GM12878 (cell line): Measurements from ENCODE around the gene ADM2. TPM values are rescaled to one million over a fixed set of nuclear protein-coding genes. Genes with fewer than 3 reads are reported as not detected.
A peak's percentile ranks its signal among the peaks of the same experiment; 100 is the strongest.

Experiments
- ATAC-seq: fragments of 200-7000 bp; cut with Tn5 transposase; 3 replicates; pipeline ENCODE4 v1.9.1; 2020; ENCODE audit warnings: mild to moderate bottlenecking, moderate library complexity
- BruUV-seq: library from RNA; stranded (reverse); fragments of 400-500 nt; replicated peaks from 2 replicates; lab custom pipeline; 2021; lab: Mats Ljungman, UMichigan
- CTCF ChIA-PET: fragments of 300-600 bp; sonication (Branson Sonifier 250); formaldehyde crosslinking; extraction: SDS; loops from one replicate; lab custom pipeline; 2021; ENCODE audit warnings: inconsistent platforms; lab: Yijun Ruan, JAX
- POLR2A ChIA-PET: fragments of 350-600 bp; formaldehyde crosslinking; extraction: SDS; loops from one replicate; lab custom pipeline; 2021; ENCODE audit warnings: inconsistent platforms; lab: Charles Lee
- RAD21 ChIA-PET: fragments of 300-600 bp; sonication (Branson Sonifier 250); formaldehyde crosslinking; loops from one replicate; lab custom pipeline; 2023; ENCODE audit warnings: antibody characterized with exemption; ENCODE audit not compliant: unreplicated experiment; lab: Charles Lee
- SMC1A ChIA-PET: fragments of 300-600 bp; sonication (Branson Sonifier 250); formaldehyde crosslinking; loops from one replicate; lab custom pipeline; 2023; ENCODE audit not compliant: unreplicated experiment, uncharacterized antibody; lab: Charles Lee
- DNase-seq: peaks from one replicate; pipeline ENCODE4 v3.0.0-alpha.2; 2011; ENCODE audit warnings: low read depth, low spot score
- FAIRE-seq: peaks from 3 replicates; lab custom pipeline; 2011; peaks lifted over from hg19 to GRCh38; lab: Jason Lieb, UNC
- H2AFZ ChIP-seq: 2 replicates; pipeline ENCODE4 v1.6.0; 2011; ENCODE audit warnings: low read depth, low read length, control low read depth; ENCODE audit not compliant: control insufficient read depth
- H3K27ac ChIP-seq: 2 replicates; pipeline ENCODE4 v1.5.1; 2011; ENCODE audit warnings: control low read depth; ENCODE audit not compliant: control insufficient read depth, insufficient read depth
- H3K27me3 ChIP-seq, 2 experiments: replicated peaks in 1 of 2; 2 replicates each; pipeline versions ENCODE4 v1.6.0 to v1.6.1; 2011; ENCODE audit warnings: low read length in 1 of 2; ENCODE audit not compliant: control insufficient read depth in 2 of 2, insufficient read depth in 2 of 2
- H3K36me3 ChIP-seq, 2 experiments: 2 replicates each; pipeline ENCODE4 v1.5.1; 2011; ENCODE audit warnings: low read length in 1 of 2; ENCODE audit not compliant: control insufficient read depth in 2 of 2, insufficient read depth in 2 of 2
- H3K4me1 ChIP-seq: 2 replicates; pipeline ENCODE4 v1.6.1; 2011; ENCODE audit warnings: mild to moderate bottlenecking, low read length, moderate library complexity, mixed read lengths; ENCODE audit not compliant: control insufficient read depth, insufficient read depth
- H3K4me2 ChIP-seq: 2 replicates; pipeline ENCODE4 v1.6.0; 2011; ENCODE audit warnings: control low read depth; ENCODE audit not compliant: control insufficient read depth, insufficient read depth
- H3K4me3 ChIP-seq: fragments of 200-600 bp; sonication (generic); 2 replicates; pipeline ENCODE4 v1.5.1; 2016
- H3K79me2 ChIP-seq: 2 replicates; pipeline ENCODE4 v1.6.0; 2011; ENCODE audit warnings: low read length; ENCODE audit not compliant: control insufficient read depth, insufficient read depth
- H3K9ac ChIP-seq: 2 replicates; pipeline ENCODE4 v1.8.0; 2011; ENCODE audit warnings: low read length, control low read depth, mixed read lengths; ENCODE audit not compliant: control insufficient read depth, insufficient read depth
- H3K9me3 ChIP-seq: replicated peaks from 3 replicates; pipeline ENCODE4 v1.5.1; 2011; ENCODE audit warnings: mild to moderate bottlenecking, low read length; ENCODE audit not compliant: control insufficient read depth, insufficient read depth
- H4K20me1 ChIP-seq: 2 replicates; pipeline ENCODE4 v1.6.0; 2011; ENCODE audit not compliant: control insufficient read depth, insufficient read depth
- JUND ChIP-seq: IDR thresholded peaks from 2 replicates; pipeline ENCODE4 v1.6.1; 2012; ENCODE audit warnings: low read depth, mild to moderate bottlenecking, low read length, improper control_type of control experiment, moderate library complexity
- NR2F1 ChIP-seq: fragments of 450-650 bp; conservative IDR thresholded peaks from 2 replicates; pipeline ENCODE4 v1.6.1; 2017; ENCODE audit warnings: mild to moderate bottlenecking
- POLR2AphosphoS2 ChIP-seq: IDR thresholded peaks from 2 replicates; pipeline ENCODE4 v1.6.1; 2011; ENCODE audit warnings: low read depth, mild to moderate bottlenecking, low read length, improper control_type of control experiment, moderate library complexity
- POLR2AphosphoS5 ChIP-seq: IDR thresholded peaks from 2 replicates; pipeline ENCODE4 v1.6.1; 2011; ENCODE audit warnings: mild to moderate bottlenecking, low read length, inconsistent platforms
- POU2F2 ChIP-seq: IDR thresholded peaks from 3 replicates; pipeline ENCODE4 v1.6.1; 2011; ENCODE audit warnings: low read depth, mild to moderate bottlenecking, low read length, borderline replicate concordance
- WGBS: methylation state at CpG from one replicate; pipeline ENCODE4 v1.1.6; 2016; ENCODE audit warnings: low lambda C conversion rate; ENCODE audit not compliant: insufficient replicate concordance, insufficient coverage; ENCODE audit errors: missing lambda C conversion rate; 5-methylcytosine and 5-hydroxymethylcytosine counted together
- in situ Hi-C: fragments of 300-500 bp; cut with MboI; formaldehyde crosslinking; loops from 9 replicates; pipeline ENCODE4 v1.14.3; 2018; ENCODE audit warnings: mixed read lengths
- intact Hi-C: fragments of 100-400 bp; cut with micrococcal nuclease; formaldehyde crosslinking; loops from one replicate; pipeline ENCODE4 v1.14.2; 2022; ENCODE audit not compliant: unreplicated experiment
- polyA plus RNA-seq, 11 experiments: library from polyadenylated mRNA; depleted of rRNA in 4 of 11; unstranded in 6 of 11; stranded (reverse) in 5 of 11; fragments of >200 nt; fragmentation: Nextera tagmentation in 4 of 11; fragmentation: Illumina TruSeq in 1 of 11; extraction: Ambion mirVana in 4 of 11; extraction: Trizol in 1 of 11; gene quantifications; 1 replicate in 1 of 11; 2 replicates in 10 of 11; pipeline versions ENCODE4 v1.2.1 to v1.2.3, GENCODE V29; 2011 to 2016; ENCODE audit warnings: inconsistent platforms in 2 of 11, missing spikeins in 2 of 11, low read depth in 1 of 11
- total RNA-seq, 4 experiments: library from RNA; depleted of rRNA in 3 of 4; stranded (reverse); fragments of >200 nt in 3 of 4; fragmentation: Illumina TruSeq in 1 of 4; extraction: Trizol in 1 of 4; gene quantifications; 2 replicates each; pipeline versions ENCODE4 v1.2.1 to v1.2.3, GENCODE V29; 2013 to 2021
- TF ChIP-seq, protein P1 (sequence below): IDR thresholded peaks from 2 replicates; pipeline ENCODE4 v1.6.1; 2011; ENCODE audit warnings: borderline replicate concordance, low read depth, mild to moderate bottlenecking, moderate library complexity, low read length; ENCODE audit not compliant: insufficient read depth, poor library complexity, severe bottlenecking
- TF ChIP-seq, protein P2 (sequence below): fragments of 150-350 bp; IDR thresholded peaks from 2 replicates; pipeline ENCODE4 v1.6.1; 2014; ENCODE audit warnings: mild to moderate bottlenecking, low read depth, low read length

The ADM2 gene
- total and polyA plus RNA-seq, 10 of the 15 experiments (the other 5 are each of a cell fraction or from before 2014, with no cell fraction given), result 0.02 to 0.33 (median 0.12) TPM; not detected in 2

DNA sequence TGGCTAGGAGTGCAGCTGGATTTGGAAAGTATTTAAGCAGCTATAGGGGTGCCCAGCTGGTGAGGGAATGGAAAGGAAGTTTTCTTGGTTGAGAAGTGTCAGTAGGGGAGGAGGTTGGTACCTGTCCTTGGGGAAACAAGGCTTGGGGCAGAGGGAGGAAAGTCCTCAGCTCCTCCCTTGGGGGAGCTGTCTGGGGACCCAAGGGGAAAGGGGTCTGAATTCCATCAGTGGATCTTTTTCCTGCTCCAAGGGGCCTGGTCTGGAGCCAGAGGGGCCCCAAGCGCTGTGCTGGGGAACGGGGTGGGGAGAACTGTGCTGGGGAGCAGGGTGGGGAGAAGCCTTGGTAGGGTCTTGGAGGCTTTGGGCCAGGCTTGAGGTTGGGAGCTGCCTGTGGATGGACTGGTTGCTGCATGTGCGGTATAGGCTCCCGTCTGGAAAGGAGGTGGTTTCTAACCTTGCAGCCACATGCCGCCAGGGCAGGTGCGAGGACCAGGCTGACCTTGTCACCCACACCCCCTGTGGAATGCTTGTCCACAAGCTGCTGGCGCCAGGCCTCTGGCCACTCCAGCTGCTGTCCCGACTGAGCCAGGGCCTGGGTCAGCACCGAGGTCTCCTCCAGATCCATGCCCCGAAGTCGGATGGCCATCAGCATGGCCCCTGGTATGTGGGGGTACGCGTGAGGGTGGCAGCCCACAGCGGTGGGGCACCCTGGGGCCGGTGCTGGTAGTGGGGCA lies 47.5 kb downstream of the ADM2 start:
- SMC1A ChIA-PET, result interaction anchor here (1.1 to 5.8 kb wide), 4 partner anchors 11 to 92 kb away, joined by 5 to 58 read pairs (median 8); partner anchors contain the start of gene SYCE3
- BruUV-seq, result no TSS peak
- peak overlapping the region; percentile 78 for H3K4me3 ChIP-seq
- RAD21 ChIA-PET, result interaction anchor here (0.7 to 6.3 kb wide), 3 partner anchors 11 to 42 kb away, joined by 3 to 106 read pairs (median 14); partner anchors contain the start of genes LMF2 and NCAPH2
- H3K4me2 ChIP-seq, result peak overlapping the region; percentile 71
- H3K27ac ChIP-seq, result peak overlapping the region; percentile 100
- no peak for TF ChIP-seq JUND
- peak; percentile 46; the same call in 1 of the 2 replicates for TF ChIP-seq POLR2AphosphoS5
- peak; percentile 63; the same call in 1 of the 2 replicates for TF ChIP-seq NR2F1
- TF ChIP-seq POU2F2, result peak; percentile 25; the same call in 1 of the 3 replicates
- TF ChIP-seq POLR2AphosphoS2, result peak; percentile 5; the same call in 1 of the 2 replicates
- TF ChIP-seq, protein P1, sequence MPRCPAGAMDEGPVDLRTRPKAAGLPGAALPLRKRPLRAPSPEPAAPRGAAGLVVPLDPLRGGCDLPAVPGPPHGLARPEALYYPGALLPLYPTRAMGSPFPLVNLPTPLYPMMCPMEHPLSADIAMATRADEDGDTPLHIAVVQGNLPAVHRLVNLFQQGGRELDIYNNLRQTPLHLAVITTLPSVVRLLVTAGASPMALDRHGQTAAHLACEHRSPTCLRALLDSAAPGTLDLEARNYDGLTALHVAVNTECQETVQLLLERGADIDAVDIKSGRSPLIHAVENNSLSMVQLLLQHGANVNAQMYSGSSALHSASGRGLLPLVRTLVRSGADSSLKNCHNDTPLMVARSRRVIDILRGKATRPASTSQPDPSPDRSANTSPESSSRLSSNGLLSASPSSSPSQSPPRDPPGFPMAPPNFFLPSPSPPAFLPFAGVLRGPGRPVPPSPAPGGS, result peak; percentile 48
- TF ChIP-seq, protein P2, sequence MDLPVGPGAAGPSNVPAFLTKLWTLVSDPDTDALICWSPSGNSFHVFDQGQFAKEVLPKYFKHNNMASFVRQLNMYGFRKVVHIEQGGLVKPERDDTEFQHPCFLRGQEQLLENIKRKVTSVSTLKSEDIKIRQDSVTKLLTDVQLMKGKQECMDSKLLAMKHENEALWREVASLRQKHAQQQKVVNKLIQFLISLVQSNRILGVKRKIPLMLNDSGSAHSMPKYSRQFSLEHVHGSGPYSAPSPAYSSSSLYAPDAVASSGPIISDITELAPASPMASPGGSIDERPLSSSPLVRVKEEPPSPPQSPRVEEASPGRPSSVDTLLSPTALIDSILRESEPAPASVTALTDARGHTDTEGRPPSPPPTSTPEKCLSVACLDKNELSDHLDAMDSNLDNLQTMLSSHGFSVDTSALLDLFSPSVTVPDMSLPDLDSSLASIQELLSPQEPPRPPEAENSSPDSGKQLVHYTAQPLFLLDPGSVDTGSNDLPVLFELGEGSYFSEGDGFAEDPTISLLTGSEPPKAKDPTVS, result no peak
- in situ Hi-C loops, result loop anchor here (5.0 kb wide), 1 partner anchor 93 kb away; no protein-coding TSS in a partner anchor
- FAIRE-seq, result no peak
- peak overlapping the region; percentile 100; the same call in 1 of the 2 replicates for H3K9ac ChIP-seq
- no peak for DNase-seq
- H3K79me2 ChIP-seq, result peaks cover 76% of the 10 kb centered on the region
- peaks cover 0 to 3% of the 10 kb centered on the region in 2 experiments; a peak in 3 of 4 replicates for H3K36me3 ChIP-seq
- POLR2A ChIA-PET, result interaction anchor here (1.4 to 6.5 kb wide), 8 partner anchors 9 to 94 kb away, joined by 3 to 232 read pairs (median 6); partner anchors contain the start of genes KLHDC7B, LMF2, NCAPH2 and SYCE3
- no peaks in the 10 kb centered on the region for H4K20me1 ChIP-seq
- H3K27me3 ChIP-seq, result no peaks in the 10 kb centered on the region
- no peak for ATAC-seq
- intact Hi-C loops, result loop anchor here (5.0 kb wide), 2 partner anchors 33 to 53 kb away; partner anchors contain the start of genes CHKB and SYCE3
- H3K4me1 ChIP-seq, result peaks cover 28% of the 10 kb centered on the region
- 50% methylated on average over 15 of the region's 15 CpGs for WGBS
- H3K9me3 ChIP-seq, result no peaks in the 10 kb centered on the region
- CTCF ChIA-PET, result interaction anchor here (0.9 to 2.4 kb wide), 4 partner anchors 12 to 92 kb away, joined by 3 to 12 read pairs (median 4); no protein-coding TSS in a partner anchor
- no peak overlapping the region for H2AFZ ChIP-seq
